Measurements from ENCODE around the gene NIPAL3.

GRCh38 chr1:24374891-24375786 lies 40.5 kb upstream of the NIPAL3 start:
- TF ChIP-seq, protein P1, sequence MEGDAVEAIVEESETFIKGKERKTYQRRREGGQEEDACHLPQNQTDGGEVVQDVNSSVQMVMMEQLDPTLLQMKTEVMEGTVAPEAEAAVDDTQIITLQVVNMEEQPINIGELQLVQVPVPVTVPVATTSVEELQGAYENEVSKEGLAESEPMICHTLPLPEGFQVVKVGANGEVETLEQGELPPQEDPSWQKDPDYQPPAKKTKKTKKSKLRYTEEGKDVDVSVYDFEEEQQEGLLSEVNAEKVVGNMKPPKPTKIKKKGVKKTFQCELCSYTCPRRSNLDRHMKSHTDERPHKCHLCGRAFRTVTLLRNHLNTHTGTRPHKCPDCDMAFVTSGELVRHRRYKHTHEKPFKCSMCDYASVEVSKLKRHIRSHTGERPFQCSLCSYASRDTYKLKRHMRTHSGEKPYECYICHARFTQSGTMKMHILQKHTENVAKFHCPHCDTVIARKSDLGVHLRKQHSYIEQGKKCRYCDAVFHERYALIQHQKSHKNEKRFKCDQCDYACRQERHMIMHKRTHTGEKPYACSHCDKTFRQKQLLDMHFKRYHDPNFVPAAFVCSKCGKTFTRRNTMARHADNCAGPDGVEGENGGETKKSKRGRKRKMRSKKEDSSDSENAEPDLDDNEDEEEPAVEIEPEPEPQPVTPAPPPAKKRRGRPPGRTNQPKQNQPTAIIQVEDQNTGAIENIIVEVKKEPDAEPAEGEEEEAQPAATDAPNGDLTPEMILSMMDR (IDR thresholded peaks at IDR 0.05), result no peak
- no peak for TF ChIP-seq POLR2A (IDR thresholded peaks at IDR 0.05)
